Tibial nerve (tissue), 4 donors: Measurements from ENCODE around the gene APP. TPM values are rescaled to one million over a fixed set of nuclear protein-coding genes. Genes with fewer than 3 reads are reported as not detected.
"Not testable (repeated sequence)": the region's sequence is repeated elsewhere in the genome, so short reads cannot be mapped to it uniquely, and the experiment has no call there.

Source experiments
- DNase-seq, 2 donors: peaks; one replicate each; pipeline ENCODE4 v3.0.0-alpha.2; 2019; ENCODE audit warnings: low spot score in 2 of 2
- H3K27ac ChIP-seq, 4 donors: fragments of 200-600 bp; sonication (generic) in 3 of 4; one replicate each; pipeline ENCODE4 v1.5.1; 2017 to 2019; ENCODE audit warnings: mild to moderate bottlenecking in 1 of 4
- H3K27me3 ChIP-seq, 2 donors: fragments of 200-600 bp; sonication (generic) in 1 of 2; one replicate each; pipeline versions ENCODE4 v1.5.1 to v1.6.0; 2017 to 2019
- H3K36me3 ChIP-seq, 3 donors: fragments of 200-600 bp; sonication (generic); one replicate each; pipeline ENCODE4 v1.5.1; 2018 to 2019
- H3K4me1 ChIP-seq, 4 donors: fragments of 200-600 bp; sonication (generic) in 3 of 4; one replicate each; pipeline ENCODE4 v1.5.1; 2017 to 2019
- H3K4me3 ChIP-seq, 4 donors: fragments of 200-600 bp; sonication (generic) in 3 of 4; one replicate each; pipeline ENCODE4 v1.5.1; 2017 to 2019; ENCODE audit warnings: mild to moderate bottlenecking in 1 of 4, moderate library complexity in 1 of 4
- H3K9me3 ChIP-seq, 4 donors: fragments of 200-600 bp; sonication (generic) in 3 of 4; one replicate each; pipeline ENCODE4 v1.5.1; 2017 to 2019
- CTCF ChIP-seq, 5 experiments: fragments of 200-600 bp in 3 of 5; fragments of 450-650 bp in 2 of 5; sonication (generic) in 3 of 5; IDR thresholded peaks; one replicate each; pipeline ENCODE4 v1.5.1; 2016 to 2019; ENCODE audit warnings: antibody characterized with exemption in 5 of 5, mild to moderate bottlenecking in 3 of 5, moderate library complexity in 2 of 5
- EP300 ChIP-seq, 2 donors: sonication (generic); formaldehyde crosslinking; IDR thresholded peaks; one replicate each; pipeline ENCODE4 v1.6.1; 2017; ENCODE audit warnings: antibody characterized with exemption in 2 of 2, mild to moderate bottlenecking in 1 of 2
- POLR2A ChIP-seq, 2 donors: fragments of 450-650 bp; IDR thresholded peaks; one replicate each; pipeline ENCODE4 v1.6.1; 2017; ENCODE audit warnings: antibody characterized with exemption in 2 of 2, mild to moderate bottlenecking in 2 of 2, moderate library complexity in 2 of 2
- WGBS, 2 donors: methylation state at CpG; one replicate each; pipeline ENCODE4 v1.1.5; 2018; 5-methylcytosine and 5-hydroxymethylcytosine counted together
- total RNA-seq, 4 donors: library from RNA; depleted of rRNA; stranded (reverse); fragments of >200 nt; gene quantifications; one replicate each; pipeline ENCODE4 v1.1.0, GENCODE V29; 2016

Gene APP
- total RNA-seq, 4 donors from 2014 or later: 271 to 327 (median 293) TPM

DNA sequence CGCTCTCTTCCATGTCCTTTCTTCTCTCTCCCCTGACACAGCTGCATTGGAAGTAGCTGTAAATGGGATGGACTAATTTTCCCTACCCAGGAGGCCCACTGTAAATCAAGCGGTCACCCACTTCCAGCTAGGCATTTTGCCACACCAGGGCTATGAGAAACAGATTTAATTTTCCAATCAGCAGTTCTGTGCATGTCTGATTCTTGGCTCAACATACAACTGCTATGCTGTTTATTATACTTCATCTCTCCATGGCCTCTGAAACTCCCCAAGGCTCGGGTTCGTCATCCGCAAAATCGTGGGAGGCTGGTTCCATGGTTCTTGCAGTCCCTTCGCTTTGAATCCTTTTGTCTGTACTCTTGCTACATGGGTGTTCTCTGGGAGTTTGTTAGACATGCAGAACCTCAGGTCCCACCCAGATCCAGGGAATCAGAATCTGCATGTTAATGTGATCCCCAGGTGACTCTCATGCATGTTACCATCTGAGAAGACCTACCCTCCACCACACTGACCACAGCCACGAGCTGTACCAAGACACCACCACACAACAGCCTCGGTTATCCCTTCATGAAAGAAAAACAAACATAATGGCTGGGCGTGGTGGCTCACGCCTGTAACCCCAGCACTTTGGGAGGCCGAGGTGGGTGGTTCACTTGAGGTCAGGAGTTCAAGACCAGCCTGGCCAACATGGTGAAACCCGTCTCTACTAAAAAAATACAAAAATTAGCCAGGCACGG is 245.3 kb downstream of the APP start:
- no peaks in the 10 kb centered on the region for H3K36me3 ChIP-seq
- H3K4me3 ChIP-seq: no peak overlapping the region
- DNase-seq: no peak
- peak overlapping the region in 3 of 4 donors; percentile 11 to 73 (median 56) for H3K27ac ChIP-seq
- H3K27me3 ChIP-seq: no peaks in the 10 kb centered on the region
- peak in 1 of 2 donors; percentile 28 for TF ChIP-seq EP300 (IDR thresholded peaks at IDR 0.05)
- no peak for TF ChIP-seq CTCF (IDR thresholded peaks at IDR 0.05)
- no peaks in the 10 kb centered on the region for H3K9me3 ChIP-seq
- WGBS, 2 donors: 50 to 52% methylated on average over 14 of the region's 14 CpGs
- peaks cover 0 to 37% (median 7%) of the 10 kb centered on the region in 4 donors for H3K4me1 ChIP-seq

DNA sequence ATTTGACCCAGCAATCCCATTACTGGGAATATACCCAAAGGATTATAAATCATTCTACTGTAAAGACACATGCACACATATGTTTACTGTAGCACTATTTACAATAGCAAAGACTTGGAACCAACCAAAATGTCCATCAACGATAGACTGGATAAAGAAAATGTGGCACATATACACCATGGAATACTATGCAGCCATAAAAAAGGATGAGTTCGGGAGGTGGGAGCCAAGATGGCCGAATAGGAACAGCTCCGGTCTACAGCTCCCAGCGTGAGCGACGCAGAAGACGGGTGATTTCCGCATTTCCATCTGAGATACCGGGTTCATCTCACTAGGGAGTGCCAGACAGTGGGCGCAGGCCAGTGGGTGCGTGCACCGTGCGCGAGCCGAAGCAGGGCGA is 252.4 kb downstream of the APP start:
- H3K9me3 ChIP-seq, H3K4me1 ChIP-seq, H3K27me3 ChIP-seq, H3K27ac ChIP-seq, DNase-seq, H3K36me3 ChIP-seq, H3K4me3 ChIP-seq: not testable (repeated sequence)
- 91 to 97% methylated on average over 7 to 16 of the region's 17 CpGs for WGBS, 2 donors

DNA sequence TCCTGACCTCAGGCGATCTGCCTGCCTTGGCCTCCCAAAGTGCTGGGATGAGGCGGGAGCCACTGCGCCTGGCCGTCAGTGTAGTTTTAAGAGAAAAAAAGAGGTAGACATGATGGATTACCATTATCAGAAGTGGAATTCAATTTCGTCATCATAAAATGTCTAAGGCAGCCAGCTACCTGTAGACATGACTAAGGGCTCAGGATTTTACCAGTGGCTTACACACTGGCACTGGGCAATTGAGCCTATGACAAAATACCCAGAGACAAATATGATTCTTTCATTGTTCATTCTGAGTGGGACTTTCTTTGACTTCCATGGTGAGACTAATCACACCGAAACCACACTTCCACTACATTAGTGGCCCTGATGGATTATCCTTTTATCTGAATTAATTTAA is 254.3 kb downstream of the APP start:
- no peak for TF ChIP-seq POLR2A (IDR thresholded peaks at IDR 0.05)
- TF ChIP-seq EP300 (IDR thresholded peaks at IDR 0.05): no peak
- TF ChIP-seq CTCF (IDR thresholded peaks at IDR 0.05): no peak
- H3K27ac ChIP-seq: no peak overlapping the region
- no peak for DNase-seq
- WGBS, 2 donors: 99% methylated on average over 6 of the region's 6 CpGs
- no peak overlapping the region for H3K4me3 ChIP-seq
- H3K9me3 ChIP-seq: peaks cover 0 to 4% (median 0%) of the 10 kb centered on the region in 4 donors
- H3K27me3 ChIP-seq: no peaks in the 10 kb centered on the region
- peaks cover 0 to 11% (median 2%) of the 10 kb centered on the region in 4 donors for H3K4me1 ChIP-seq
- peaks cover 0 to 7% (median 0%) of the 10 kb centered on the region in 3 donors for H3K36me3 ChIP-seq

DNA sequence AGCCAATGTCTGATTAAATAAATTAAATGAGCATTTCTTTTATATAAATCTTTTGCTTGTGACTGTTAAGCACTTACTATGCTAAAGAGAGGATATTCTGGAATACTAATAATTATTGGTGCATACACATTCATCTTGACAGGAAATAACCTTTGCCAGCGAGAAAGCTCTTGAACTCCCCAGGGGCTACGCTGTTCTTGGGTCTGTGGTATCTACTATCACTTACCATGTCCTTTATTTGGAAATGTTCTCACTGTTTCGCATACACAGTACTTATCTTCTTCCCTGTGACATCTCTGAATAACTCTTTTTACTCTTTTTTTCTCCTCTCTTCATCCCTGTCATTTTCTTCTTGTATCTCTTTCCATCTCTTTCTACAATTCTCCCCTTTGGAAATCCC is 257.1 kb downstream of the APP start:
- DNase-seq: no peak
- TF ChIP-seq CTCF (IDR thresholded peaks at IDR 0.05) (no peak), EP300 (IDR thresholded peaks at IDR 0.05) (no peak), POLR2A (IDR thresholded peaks at IDR 0.05) (no peak)
- WGBS, 2 donors: 89 to 90% methylated on average over 3 of the region's 3 CpGs
- Histone ChIP-seq H3K4me1 (peaks cover 0 to 12% (median 2%) of the 10 kb centered on the region in 4 donors), H3K36me3 (peaks cover 0 to 7% (median 0%) of the 10 kb centered on the region in 3 donors), H3K27me3 (no peaks in the 10 kb centered on the region), H3K9me3 (peaks cover 0 to 4% (median 0%) of the 10 kb centered on the region in 4 donors), H3K4me3 (no peak overlapping the region), H3K27ac (no peak overlapping the region)

DNA sequence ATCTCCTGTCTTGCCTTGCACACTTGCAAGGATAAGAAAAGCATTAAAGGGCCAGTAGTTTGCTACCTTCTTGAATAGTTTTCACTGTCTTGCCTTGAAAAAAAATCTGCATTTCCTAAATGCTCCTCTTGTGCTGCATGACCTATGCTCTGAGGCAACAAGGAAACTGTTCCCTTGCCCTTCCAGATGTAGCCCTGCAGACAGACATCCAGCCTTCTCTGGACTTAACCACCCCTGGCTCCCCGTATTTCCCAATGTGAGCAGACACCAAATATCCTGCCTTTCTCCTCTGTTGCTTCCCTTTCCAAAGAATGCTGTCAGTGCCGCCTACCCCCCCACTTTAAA is 258.2 kb downstream of the APP start:
- 39 to 40% methylated on average over 2 of the region's 2 CpGs for WGBS, 2 donors
- Histone ChIP-seq H3K36me3 (peaks cover 0 to 4% (median 0%) of the 10 kb centered on the region in 3 donors), H3K4me3 (no peak overlapping the region), H3K27me3 (no peaks in the 10 kb centered on the region), H3K27ac (no peak overlapping the region), H3K4me1 (peaks cover 0 to 24% (median 3%) of the 10 kb centered on the region in 4 donors), H3K9me3 (no peaks in the 10 kb centered on the region)
- no peak for DNase-seq
- TF ChIP-seq CTCF (IDR thresholded peaks at IDR 0.05) (no peak), POLR2A (IDR thresholded peaks at IDR 0.05) (no peak), EP300 (IDR thresholded peaks at IDR 0.05) (no peak)
